ENCODE measurements around the gene NEK3.

- no peak for TF ChIP-seq TCF7L2 (IDR thresholded peaks at IDR 0.05; ENCODE audit: low read depth, low read length)
- TF ChIP-seq SIN3A (IDR thresholded peaks at IDR 0.05; ENCODE audit: borderline replicate concordance, insufficient read depth, low read depth, low read length), result no peak
- no peak for TF ChIP-seq CTCF (IDR thresholded peaks at IDR 0.05)
These were observed 63.3 kb downstream of the NEK3 start for GRCh38 chr13:52096062-52096461.
